HepG2 (cell line): ENCODE measurements around the gene ACSM3. TPM values are rescaled to one million over a fixed set of nuclear protein-coding genes. Genes with fewer than 3 reads are reported as not detected.

Experiments used
- ARNT ChIP-seq: fragments of 450-650 bp; IDR thresholded peaks from 2 replicates; pipeline ENCODE4 v1.6.1; 2017
- DMTF1 ChIP-seq: sonication (generic); formaldehyde crosslinking; IDR thresholded peaks from 2 replicates; pipeline ENCODE4 v1.4.0; 2020; ENCODE audit warnings: mild to moderate bottlenecking, missing genetic modification reagents
- DR1 ChIP-seq: sonication (generic); formaldehyde crosslinking; IDR thresholded peaks from 2 replicates; pipeline ENCODE4 v1.8.0; 2021; ENCODE audit warnings: mild to moderate bottlenecking, missing genetic modification reagents, inconsistent platforms
- NFATC3 ChIP-seq: sonication (generic); formaldehyde crosslinking; IDR thresholded peaks from 2 replicates; pipeline ENCODE4 v1.5.1; 2020; ENCODE audit warnings: mild to moderate bottlenecking, missing genetic modification reagents
- PRDM10 ChIP-seq: sonication (generic); formaldehyde crosslinking; IDR thresholded peaks from 2 replicates; pipeline ENCODE4 v1.4.0; 2020; ENCODE audit warnings: low read depth, missing genetic modification reagents
- PRPF4 ChIP-seq: fragments of 200-400 bp; formaldehyde crosslinking; IDR thresholded peaks from 2 replicates; pipeline ENCODE4 v1.6.1; 2016; ENCODE audit warnings: low read length, low read depth; ENCODE audit not compliant: poor library complexity, severe bottlenecking
- ZNF234 ChIP-seq: sonication (generic); formaldehyde crosslinking; conservative IDR thresholded peaks from 2 replicates; pipeline ENCODE4 v1.5.1; 2020; ENCODE audit warnings: mild to moderate bottlenecking, missing genetic modification reagents
- ZNF350 ChIP-seq: sonication (generic); formaldehyde crosslinking; IDR thresholded peaks from 2 replicates; pipeline ENCODE4 v1.4.0; 2020; ENCODE audit warnings: mild to moderate bottlenecking, low read depth, missing genetic modification reagents, borderline replicate concordance
- polyA plus RNA-seq, 8 experiments: library from polyadenylated mRNA; depleted of rRNA in 3 of 8; stranded (reverse) in 7 of 8; unstranded in 1 of 8; fragments of >200 nt; fragmentation: Illumina TruSeq in 4 of 8; extraction: Trizol in 4 of 8; gene quantifications; 2 replicates each; pipeline versions ENCODE4 v1.2.1 to v1.2.3, GENCODE V29; 2011 to 2016; ENCODE audit warnings: low read depth in 4 of 8, missing spikeins in 1 of 8, mixed read lengths in 1 of 8; ENCODE audit not compliant: insufficient read depth in 1 of 8
- total RNA-seq, 5 experiments: library from RNA; depleted of rRNA; stranded (reverse); fragments of >200 nt; fragmentation: Illumina TruSeq; extraction: Trizol; gene quantifications; 2 replicates each; pipeline ENCODE4 v1.2.3, GENCODE V29; 2016; ENCODE audit warnings: low read depth in 1 of 5
- TF ChIP-seq, protein P1 (sequence below): sonication (generic); formaldehyde crosslinking; conservative IDR thresholded peaks from 2 replicates; pipeline ENCODE4 v1.4.0; 2020; ENCODE audit warnings: missing genetic modification reagents
- TF ChIP-seq, protein P2 (sequence below): sonication (generic); formaldehyde crosslinking; IDR thresholded peaks from 2 replicates; pipeline ENCODE4 v1.8.0; 2022; ENCODE audit warnings: mild to moderate bottlenecking, missing genetic modification reagents, moderate library complexity
- TF ChIP-seq, protein P3 (sequence below): sonication (generic); formaldehyde crosslinking; IDR thresholded peaks from 2 replicates; pipeline ENCODE4 v1.4.0; 2020; ENCODE audit warnings: missing genetic modification reagents, borderline replicate concordance
- TF ChIP-seq, protein P4 (sequence below): IDR thresholded peaks from 2 replicates; pipeline ENCODE4 v1.6.1; 2016; ENCODE audit warnings: missing compliant biosample characterization, missing genetic modification reagents, borderline replicate concordance

ACSM3 gene
- total and polyA plus RNA-seq, 2 of the 13 experiments (the other 11 are each of a cell fraction or from before 2014, with no cell fraction given), result 74.0 to 108 TPM

DNA sequence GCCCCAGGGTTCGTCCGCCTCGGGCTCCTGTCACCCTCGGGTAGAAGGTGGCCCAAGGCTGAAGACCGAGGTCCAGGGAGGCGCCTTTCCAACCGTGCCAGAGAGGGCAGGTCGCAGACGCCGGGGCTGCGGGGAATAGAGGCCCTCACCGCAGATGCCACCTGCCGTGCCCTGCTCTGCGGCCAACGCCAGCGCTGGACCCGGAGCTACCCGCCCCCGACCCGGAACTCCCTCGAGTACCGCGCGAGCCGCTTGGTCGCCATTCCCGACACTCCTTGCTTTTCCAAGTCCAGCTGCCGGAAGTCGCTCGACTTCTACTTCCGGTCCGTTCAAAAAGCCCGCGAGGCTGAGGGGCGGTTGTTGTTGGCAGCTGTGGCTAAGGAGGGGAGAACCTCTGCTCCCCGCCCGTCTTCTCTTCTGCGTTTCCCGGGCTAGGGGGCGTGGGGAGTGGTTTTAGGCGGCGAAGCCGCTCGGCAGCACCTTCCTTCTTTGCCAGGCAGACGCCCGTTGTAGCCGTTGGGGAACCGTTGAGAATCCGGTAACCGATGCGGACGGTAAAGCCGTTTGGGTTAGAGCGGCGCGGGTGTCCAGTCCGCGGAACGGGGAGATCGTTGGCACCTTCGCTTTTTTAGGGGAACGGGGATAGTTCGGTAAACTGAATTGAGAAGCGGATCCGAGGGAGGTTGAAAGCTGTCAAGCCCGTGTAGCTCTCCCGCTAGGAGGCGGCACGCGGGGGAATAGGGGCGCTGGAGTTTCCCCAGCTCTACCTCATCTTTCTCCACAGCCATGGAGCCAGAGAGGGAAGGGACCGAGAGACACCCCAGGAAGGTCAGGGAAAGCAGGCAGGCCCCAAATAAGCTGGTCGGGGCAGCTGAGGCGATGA, 42.6 kb downstream of the ACSM3 start, which contains the start of the genes ERI2 and REXO5 (continued):
- TF ChIP-seq ZNF350 (CRISPR knock-in tag) (peak; percentile 99), NFATC3 (CRISPR knock-in tag) (peak; percentile 31; the same call in 1 of the 2 replicates), DMTF1 (CRISPR knock-in tag) (no peak), ZNF234 (CRISPR knock-in tag) (peak; percentile 84; the same call in 1 of the 2 replicates), DR1 (peak; percentile 93), PRPF4 (no peak), PRDM10 (peak; percentile 89), ARNT (no peak)
- TF ChIP-seq, protein P1, sequence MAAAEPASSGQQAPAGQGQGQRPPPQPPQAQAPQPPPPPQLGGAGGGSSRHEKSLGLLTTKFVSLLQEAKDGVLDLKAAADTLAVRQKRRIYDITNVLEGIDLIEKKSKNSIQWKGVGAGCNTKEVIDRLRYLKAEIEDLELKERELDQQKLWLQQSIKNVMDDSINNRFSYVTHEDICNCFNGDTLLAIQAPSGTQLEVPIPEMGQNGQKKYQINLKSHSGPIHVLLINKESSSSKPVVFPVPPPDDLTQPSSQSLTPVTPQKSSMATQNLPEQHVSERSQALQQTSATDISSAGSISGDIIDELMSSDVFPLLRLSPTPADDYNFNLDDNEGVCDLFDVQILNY, result peak; percentile 99
- TF ChIP-seq, protein P2, sequence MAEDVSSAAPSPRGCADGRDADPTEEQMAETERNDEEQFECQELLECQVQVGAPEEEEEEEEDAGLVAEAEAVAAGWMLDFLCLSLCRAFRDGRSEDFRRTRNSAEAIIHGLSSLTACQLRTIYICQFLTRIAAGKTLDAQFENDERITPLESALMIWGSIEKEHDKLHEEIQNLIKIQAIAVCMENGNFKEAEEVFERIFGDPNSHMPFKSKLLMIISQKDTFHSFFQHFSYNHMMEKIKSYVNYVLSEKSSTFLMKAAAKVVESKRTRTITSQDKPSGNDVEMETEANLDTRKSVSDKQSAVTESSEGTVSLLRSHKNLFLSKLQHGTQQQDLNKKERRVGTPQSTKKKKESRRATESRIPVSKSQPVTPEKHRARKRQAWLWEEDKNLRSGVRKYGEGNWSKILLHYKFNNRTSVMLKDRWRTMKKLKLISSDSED (CRISPR knock-in tag), result peak; percentile 79; the same call in 1 of the 2 replicates
- TF ChIP-seq, protein P3, sequence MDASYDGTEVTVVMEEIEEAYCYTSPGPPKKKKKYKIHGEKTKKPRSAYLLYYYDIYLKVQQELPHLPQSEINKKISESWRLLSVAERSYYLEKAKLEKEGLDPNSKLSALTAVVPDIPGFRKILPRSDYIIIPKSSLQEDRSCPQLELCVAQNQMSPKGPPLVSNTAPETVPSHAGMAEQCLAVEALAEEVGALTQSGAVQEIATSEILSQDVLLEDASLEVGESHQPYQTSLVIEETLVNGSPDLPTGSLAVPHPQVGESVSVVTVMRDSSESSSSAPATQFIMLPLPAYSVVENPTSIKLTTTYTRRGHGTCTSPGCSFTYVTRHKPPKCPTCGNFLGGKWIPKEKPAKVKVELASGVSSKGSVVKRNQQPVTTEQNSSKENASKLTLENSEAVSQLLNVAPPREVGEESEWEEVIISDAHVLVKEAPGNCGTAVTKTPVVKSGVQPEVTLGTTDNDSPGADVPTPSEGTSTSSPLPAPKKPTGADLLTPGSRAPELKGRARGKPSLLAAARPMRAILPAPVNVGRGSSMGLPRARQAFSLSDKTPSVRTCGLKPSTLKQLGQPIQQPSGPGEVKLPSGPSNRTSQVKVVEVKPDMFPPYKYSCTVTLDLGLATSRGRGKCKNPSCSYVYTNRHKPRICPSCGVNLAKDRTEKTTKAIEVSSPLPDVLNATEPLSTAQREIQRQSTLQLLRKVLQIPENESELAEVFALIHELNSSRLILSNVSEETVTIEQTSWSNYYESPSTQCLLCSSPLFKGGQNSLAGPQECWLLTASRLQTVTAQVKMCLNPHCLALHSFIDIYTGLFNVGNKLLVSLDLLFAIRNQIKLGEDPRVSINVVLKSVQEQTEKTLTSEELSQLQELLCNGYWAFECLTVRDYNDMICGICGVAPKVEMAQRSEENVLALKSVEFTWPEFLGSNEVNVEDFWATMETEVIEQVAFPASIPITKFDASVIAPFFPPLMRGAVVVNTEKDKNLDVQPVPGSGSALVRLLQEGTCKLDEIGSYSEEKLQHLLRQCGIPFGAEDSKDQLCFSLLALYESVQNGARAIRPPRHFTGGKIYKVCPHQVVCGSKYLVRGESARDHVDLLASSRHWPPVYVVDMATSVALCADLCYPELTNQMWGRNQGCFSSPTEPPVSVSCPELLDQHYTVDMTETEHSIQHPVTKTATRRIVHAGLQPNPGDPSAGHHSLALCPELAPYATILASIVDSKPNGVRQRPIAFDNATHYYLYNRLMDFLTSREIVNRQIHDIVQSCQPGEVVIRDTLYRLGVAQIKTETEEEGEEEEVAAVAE (CRISPR knock-in tag), result peak; percentile 94; the same call in 1 of the 2 replicates
- TF ChIP-seq, protein P4, sequence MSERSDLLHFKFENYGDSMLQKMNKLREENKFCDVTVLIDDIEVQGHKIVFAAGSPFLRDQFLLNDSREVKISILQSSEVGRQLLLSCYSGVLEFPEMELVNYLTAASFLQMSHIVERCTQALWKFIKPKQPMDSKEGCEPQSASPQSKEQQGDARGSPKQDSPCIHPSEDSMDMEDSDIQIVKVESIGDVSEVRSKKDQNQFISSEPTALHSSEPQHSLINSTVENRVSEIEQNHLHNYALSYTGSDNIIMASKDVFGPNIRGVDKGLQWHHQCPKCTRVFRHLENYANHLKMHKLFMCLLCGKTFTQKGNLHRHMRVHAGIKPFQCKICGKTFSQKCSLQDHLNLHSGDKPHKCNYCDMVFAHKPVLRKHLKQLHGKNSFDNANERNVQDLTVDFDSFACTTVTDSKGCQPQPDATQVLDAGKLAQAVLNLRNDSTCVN (CRISPR knock-in tag), result peak; percentile 88; the same call in 1 of the 2 replicates
